Testis (tissue), 3 donors: ENCODE results near the gene C1orf35. TPM values are rescaled to one million over a fixed set of nuclear protein-coding genes. Genes with fewer than 3 reads are reported as not detected.

Source experiments
- DNase-seq: peaks from one replicate; pipeline ENCODE4 v3.0.0-alpha.2; 2019
- H3K27ac ChIP-seq, 2 donors: fragments of 200-600 bp; sonication (generic); one replicate each; pipeline ENCODE4 v1.5.1; 2019
- H3K27me3 ChIP-seq: fragments of 200-600 bp; sonication (generic); one replicate; pipeline ENCODE4 v1.5.1; 2019
- H3K36me3 ChIP-seq: fragments of 200-600 bp; sonication (generic); one replicate; pipeline ENCODE4 v1.5.1; 2017; ENCODE audit warnings: low read depth; ENCODE audit errors: missing control alignments
- H3K4me1 ChIP-seq: fragments of 200-600 bp; sonication (generic); one replicate; pipeline ENCODE4 v1.5.1; 2019
- H3K4me3 ChIP-seq, 2 donors: fragments of 200-600 bp; sonication (generic); one replicate each; pipeline ENCODE4 v1.5.1; 2017 to 2019
- H3K9me3 ChIP-seq: fragments of 200-600 bp; sonication (generic); one replicate; pipeline ENCODE4 v1.5.1; 2017
- CTCF ChIP-seq, 3 experiments: fragments of 450-650 bp in 2 of 3; fragments of 200-600 bp in 1 of 3; sonication (generic) in 1 of 3; IDR thresholded peaks; one replicate each; pipeline ENCODE4 v1.5.1; 2016 to 2019; ENCODE audit warnings: antibody characterized with exemption in 3 of 3, mild to moderate bottlenecking in 2 of 3, moderate library complexity in 1 of 3
- POLR2A ChIP-seq: fragments of 450-650 bp; IDR thresholded peaks from one replicate; pipeline ENCODE4 v1.6.1; 2017; ENCODE audit warnings: antibody characterized with exemption, mild to moderate bottlenecking, moderate library complexity
- WGBS, 2 donors: methylation state at CpG; one replicate each; pipeline ENCODE4 v1.1.5; 2018; 5-methylcytosine and 5-hydroxymethylcytosine counted together
- intact Hi-C: fragments of 100-400 bp; cut with DNase I; formaldehyde crosslinking; loops from one replicate; pipeline ENCODE4 v1.15.1; 2023; ENCODE audit warnings: low total_unique reads
- polyA plus RNA-seq: library from polyadenylated mRNA; stranded (reverse); fragments of 350-450 nt; fragmentation: Illumina TruSeq; extraction: RNeasy Lipid Tissue Mini Kit (QIAGEN cat#74804); gene quantifications from one replicate; pipeline ENCODE4 v1.2.3, GENCODE V29; 2014; ENCODE audit warnings: low read depth, low replicate concordance; ENCODE audit not compliant: insufficient read depth
- total RNA-seq, 2 donors: library from RNA; depleted of rRNA; stranded (reverse); fragments of >200 nt; gene quantifications; one replicate each; pipeline ENCODE4 v1.2.3, GENCODE V29; 2016

Gene C1orf35
- total and polyA plus RNA-seq, 3 donors from 2014 or later = 11.3 to 25.0 (median 19.4) TPM

GRCh38 chr1:228097333-228098081 is 5.6 kb downstream of the C1orf35 start:
- Histone ChIP-seq H3K4me3 (no peak overlapping the region), H3K27me3 (no peaks in the 10 kb centered on the region), H3K4me1 (peaks cover 9% of the 10 kb centered on the region), H3K9me3 (no peaks in the 10 kb centered on the region), H3K27ac (no peak overlapping the region), H3K36me3 (no peaks in the 10 kb centered on the region)
- no peak for DNase-seq
- intact Hi-C loops = no loop called here
- WGBS, 2 donors = 83 to 90% methylated on average over 17 to 34 of the region's 34 CpGs
- no peak for TF ChIP-seq CTCF (IDR thresholded peaks at IDR 0.05)
- no peak for TF ChIP-seq POLR2A

DNA sequence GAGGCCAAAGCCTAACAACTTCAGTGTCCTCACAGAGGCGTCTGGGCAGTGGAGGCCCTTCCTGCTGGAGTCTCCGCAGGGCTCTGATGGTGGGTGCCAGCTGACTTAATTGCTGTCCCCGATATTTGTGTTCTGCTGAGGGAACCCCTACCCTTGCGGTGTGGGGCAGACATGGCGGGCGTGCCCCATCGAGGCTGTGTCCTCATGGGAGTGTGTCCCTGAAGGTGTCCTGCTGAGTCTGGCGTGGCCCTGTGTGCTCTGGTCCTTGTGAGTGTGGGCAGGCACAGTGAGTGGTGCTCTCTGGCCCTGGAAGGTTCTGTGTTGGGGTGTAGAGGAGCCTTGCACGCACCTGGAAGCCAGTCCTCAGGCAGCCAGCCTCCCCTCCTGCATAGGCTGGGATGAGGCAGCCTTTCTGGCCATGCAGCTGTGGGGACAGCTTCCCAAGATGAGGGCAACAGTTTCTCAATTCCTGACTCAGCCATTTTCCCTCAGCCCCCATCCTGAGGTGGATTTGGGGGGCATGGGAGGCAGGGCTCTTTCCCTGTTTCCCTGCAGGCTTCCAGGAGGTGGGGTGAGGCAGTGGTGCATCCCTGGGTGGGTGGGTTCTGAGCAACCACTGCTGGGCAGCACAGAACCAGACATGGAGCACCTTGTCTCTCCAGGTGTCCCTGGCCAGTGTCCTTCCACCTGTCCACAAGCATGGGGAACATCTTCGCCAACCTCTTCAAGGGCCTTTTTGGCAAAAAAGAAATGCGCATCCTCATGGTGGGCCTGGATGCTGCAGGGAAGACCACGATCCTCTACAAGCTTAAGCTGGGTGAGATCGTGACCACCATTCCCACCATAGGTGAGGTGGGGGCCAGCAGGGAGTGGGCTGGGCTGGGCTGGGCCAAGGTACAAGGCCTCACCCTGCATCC is 6.5 kb downstream of the C1orf35 start:
- intact Hi-C loops = no loop called here
- TF ChIP-seq POLR2A = no peak
- no peak for TF ChIP-seq CTCF (IDR thresholded peaks at IDR 0.05)
- H3K27ac ChIP-seq = no peak overlapping the region
- H3K4me1 ChIP-seq = peaks cover 3% of the 10 kb centered on the region
- no peaks in the 10 kb centered on the region for H3K27me3 ChIP-seq
- DNase-seq = no peak
- WGBS, 2 donors = 85 to 93% methylated on average over 2 to 13 of the region's 13 CpGs
- no peak overlapping the region for H3K4me3 ChIP-seq
- H3K9me3 ChIP-seq = no peaks in the 10 kb centered on the region
- H3K36me3 ChIP-seq = no peaks in the 10 kb centered on the region

- TF ChIP-seq POLR2A (no peak), CTCF (IDR thresholded peaks at IDR 0.05) (no peak)
- 93 to 94% methylated on average over 8 of the region's 8 CpGs for WGBS, 2 donors
- Histone ChIP-seq H3K27me3 (no peaks in the 10 kb centered on the region), H3K4me1 (no peaks in the 10 kb centered on the region), H3K36me3 (no peaks in the 10 kb centered on the region), H3K27ac (no peak overlapping the region), H3K4me3 (no peak overlapping the region), H3K9me3 (no peaks in the 10 kb centered on the region)
- intact Hi-C loops = no loop called here
- no peak for DNase-seq
These were observed 7.2 kb downstream of the C1orf35 start for GRCh38 chr1:228095938-228096337.

DNA sequence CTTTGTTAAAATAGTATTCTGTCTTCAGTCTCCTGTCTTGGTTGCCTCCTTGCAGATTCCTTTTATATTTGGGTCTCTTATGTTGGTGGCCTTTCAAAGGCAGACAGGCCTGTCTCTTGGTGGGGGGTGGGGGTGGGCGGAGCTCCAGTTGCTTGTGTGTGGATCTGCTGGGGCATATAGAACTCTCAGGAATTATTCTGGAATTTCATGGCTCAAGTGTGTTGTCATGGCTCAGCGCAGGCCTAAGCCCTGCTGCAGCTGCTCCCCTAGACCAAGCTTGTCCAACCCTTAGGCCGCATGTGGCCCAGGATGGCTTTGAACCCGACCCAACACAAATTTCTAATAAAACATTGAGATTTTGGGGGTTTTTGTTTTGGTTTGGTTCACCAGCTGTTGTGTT is 8.0 kb downstream of the C1orf35 start:
- Histone ChIP-seq H3K27me3 (no peaks in the 10 kb centered on the region), H3K4me1 (peaks cover 6% of the 10 kb centered on the region), H3K36me3 (no peaks in the 10 kb centered on the region), H3K27ac (no peak overlapping the region), H3K4me3 (no peak overlapping the region), H3K9me3 (no peaks in the 10 kb centered on the region)
- TF ChIP-seq POLR2A (no peak), CTCF (IDR thresholded peaks at IDR 0.05) (no peak)
- intact Hi-C loops = no loop called here
- 93 to 99% methylated on average over 4 of the region's 4 CpGs for WGBS, 2 donors
- DNase-seq = no peak
